Erythroblast (primary cell): Measurements from ENCODE around the gene CSRP1.
A peak's percentile ranks its signal among the peaks of the same experiment; 100 is the strongest.
"Not testable (repeated sequence)": the region's sequence is repeated elsewhere in the genome, so short reads cannot be mapped to it uniquely, and the experiment has no call there.

Experiments used
- DNase-seq, 2 experiments: peaks; one replicate each; lab custom pipeline; 2025; lab: John Stamatoyannopoulos, UW
- GATA1 ChIP-seq: IDR thresholded peaks from 2 replicates; pipeline ENCODE4 v1.6.1; 2011; ENCODE audit warnings: low read depth, mild to moderate bottlenecking, control low read depth, low read length, moderate library complexity
- POLR2A ChIP-seq: IDR thresholded peaks from 2 replicates; pipeline ENCODE4 v1.6.1; 2011; ENCODE audit warnings: mild to moderate bottlenecking, low read length

CSRP1 gene

GRCh38 chr1:201476670-201477344, 30.1 kb downstream of the CSRP1 start:
- TF ChIP-seq POLR2A (no peak), GATA1 (no peak)
- no peak for DNase-seq

- TF ChIP-seq GATA1 (no peak), POLR2A (no peak)
- DNase-seq = no peak
Observed at GRCh38 chr1:201475915-201476669, 30.8 kb downstream of the CSRP1 start.

- TF ChIP-seq GATA1 = no peak
- no peak for TF ChIP-seq POLR2A
- DNase-seq = no peak
Observed at GRCh38 chr1:201475130-201475529, 31.8 kb downstream of the CSRP1 start.

- DNase-seq = no peak
- TF ChIP-seq POLR2A (no peak), GATA1 (no peak)
Observed at GRCh38 chr1:201473296-201473695, 33.6 kb downstream of the CSRP1 start.

GRCh38 chr1:201472321-201472720, 34.6 kb downstream of the CSRP1 start:
- DNase-seq = not testable (repeated sequence)

- no peak for DNase-seq
- TF ChIP-seq GATA1 (no peak), POLR2A (no peak)
Observed at GRCh38 chr1:201471772-201472171, 35.2 kb downstream of the CSRP1 start.

GRCh38 chr1:201470581-201470980, 36.3 kb downstream of the CSRP1 start:
- TF ChIP-seq GATA1 = no peak
- no peak for DNase-seq

GRCh38 chr1:201469645-201470074, 37.3 kb downstream of the CSRP1 start:
- TF ChIP-seq POLR2A = no peak
- DNase-seq = no peak

- peak; percentile 54 to 62 for DNase-seq
- TF ChIP-seq POLR2A (peak; percentile 39), GATA1 (no peak)
Observed at GRCh38 chr1:201468844-201469644, 37.9 kb downstream of the CSRP1 start, which contains the start of gene PHLDA3. TSS of gene PHLDA3 (minus strand) at chr1:201469188. CDS start at chr1:201468786, 402 bp downstream.

- peak; percentile 37 to 47 for DNase-seq
- TF ChIP-seq GATA1 = no peak
Observed at GRCh38 chr1:201468501-201468843, 38.5 kb downstream of the CSRP1 start.

- DNase-seq = no peak
- TF ChIP-seq GATA1 = no peak
- TF ChIP-seq POLR2A = no peak
Observed at GRCh38 chr1:201466492-201466891, 40.4 kb downstream of the CSRP1 start.

GRCh38 chr1:201465698-201466290, 41.1 kb downstream of the CSRP1 start:
- DNase-seq = no peak
- no peak for TF ChIP-seq POLR2A
- TF ChIP-seq GATA1 = no peak

- no peak for TF ChIP-seq POLR2A
- no peak for TF ChIP-seq GATA1
- no peak for DNase-seq
Observed at GRCh38 chr1:201463071-201463552, 43.8 kb downstream of the CSRP1 start.
